DND-41 (cell line): ENCODE measurements around the gene C6orf15.

ENCODE experiments used
- EZH2 ChIP-seq: IDR thresholded peaks from 3 replicates; pipeline ENCODE4 v1.6.1; 2012; ENCODE audit warnings: borderline replicate concordance, low read depth, mild to moderate bottlenecking, moderate library complexity, low read length, inconsistent platforms; ENCODE audit not compliant: severe bottlenecking
- TF ChIP-seq, protein P1 (sequence below): IDR thresholded peaks from 2 replicates; pipeline ENCODE4 v1.5.1; 2012; ENCODE audit warnings: borderline replicate concordance, low read length, moderate library complexity, mild to moderate bottlenecking; ENCODE audit not compliant: poor library complexity, severe bottlenecking; ENCODE audit errors: extremely low read depth

DNA sequence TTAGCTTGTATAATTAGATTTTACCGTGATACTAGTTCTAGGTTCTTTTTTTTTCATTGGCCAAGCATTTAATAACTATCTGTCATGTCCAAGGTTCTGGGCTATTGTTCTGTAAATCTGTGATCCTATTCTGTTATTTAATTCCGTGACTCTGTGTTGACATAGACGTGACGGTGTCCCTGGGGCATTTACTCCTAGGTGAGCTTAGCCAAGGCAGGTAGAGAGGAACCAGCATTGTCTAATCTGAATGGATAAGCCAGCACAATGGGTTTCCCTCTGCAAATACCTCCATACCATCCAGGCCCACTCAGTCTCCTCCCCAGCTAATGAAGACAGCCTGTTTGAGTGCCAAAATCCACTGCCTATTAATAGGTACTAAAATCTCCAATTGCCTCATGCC, 16.8 kb upstream of the C6orf15 start:
- TF ChIP-seq, protein P1, sequence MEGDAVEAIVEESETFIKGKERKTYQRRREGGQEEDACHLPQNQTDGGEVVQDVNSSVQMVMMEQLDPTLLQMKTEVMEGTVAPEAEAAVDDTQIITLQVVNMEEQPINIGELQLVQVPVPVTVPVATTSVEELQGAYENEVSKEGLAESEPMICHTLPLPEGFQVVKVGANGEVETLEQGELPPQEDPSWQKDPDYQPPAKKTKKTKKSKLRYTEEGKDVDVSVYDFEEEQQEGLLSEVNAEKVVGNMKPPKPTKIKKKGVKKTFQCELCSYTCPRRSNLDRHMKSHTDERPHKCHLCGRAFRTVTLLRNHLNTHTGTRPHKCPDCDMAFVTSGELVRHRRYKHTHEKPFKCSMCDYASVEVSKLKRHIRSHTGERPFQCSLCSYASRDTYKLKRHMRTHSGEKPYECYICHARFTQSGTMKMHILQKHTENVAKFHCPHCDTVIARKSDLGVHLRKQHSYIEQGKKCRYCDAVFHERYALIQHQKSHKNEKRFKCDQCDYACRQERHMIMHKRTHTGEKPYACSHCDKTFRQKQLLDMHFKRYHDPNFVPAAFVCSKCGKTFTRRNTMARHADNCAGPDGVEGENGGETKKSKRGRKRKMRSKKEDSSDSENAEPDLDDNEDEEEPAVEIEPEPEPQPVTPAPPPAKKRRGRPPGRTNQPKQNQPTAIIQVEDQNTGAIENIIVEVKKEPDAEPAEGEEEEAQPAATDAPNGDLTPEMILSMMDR = no peak
- no peak for TF ChIP-seq EZH2
